RCC 7860 (cell line): ENCODE results near the gene RGS14.
"Not testable (repeated sequence)": the region's sequence is repeated elsewhere in the genome, so short reads cannot be mapped to it uniquely, and the experiment has no call there.

Source experiments
- DNase-seq: peaks from one replicate; pipeline ENCODE4 v3.0.0-alpha.2; 2015; ENCODE audit warnings: low spot score
- FAIRE-seq: peaks from 2 replicates; lab custom pipeline; 2012; peaks lifted over from hg19 to GRCh38; lab: Jason Lieb, UNC

The RGS14 gene

GRCh38 chr5:177344891-177345290 is 12.8 kb upstream of the RGS14 start:
- DNase-seq (no peak), FAIRE-seq (no peak)

- DNase-seq (no peak), FAIRE-seq (no peak)
Measured at GRCh38 chr5:177346820-177347219, 10.9 kb upstream of the RGS14 start.

GRCh38 chr5:177347699-177348098 is 10.0 kb upstream of the RGS14 start:
- no peak for FAIRE-seq

GRCh38 chr5:177349362-177349647 is 8.4 kb upstream of the RGS14 start:
- no peak for FAIRE-seq
- no peak for DNase-seq

More at GRCh38 chr5:177347699-177348098, 10.0 kb upstream of the RGS14 start:
- DNase-seq, result no peak

GRCh38 chr5:177349762-177350161 is 8.0 kb upstream of the RGS14 start:
- no peak for FAIRE-seq
- DNase-seq, result no peak

- DNase-seq (no peak), FAIRE-seq (no peak)
Measured at GRCh38 chr5:177350776-177351391, 6.8 kb upstream of the RGS14 start.

- FAIRE-seq (peak; percentile 10), DNase-seq (peak; percentile 91)
Measured at GRCh38 chr5:177351392-177352329, 6.1 kb upstream of the RGS14 start, which contains the start of gene LMAN2. TSS of gene LMAN2 (minus strand) at chr5:177351668. CDS start at chr5:177351647, 21 bp downstream.

- FAIRE-seq (no peak), DNase-seq (no peak)
Measured at GRCh38 chr5:177353093-177353492, 4.6 kb upstream of the RGS14 start.

GRCh38 chr5:177354256-177354655 is 3.5 kb upstream of the RGS14 start:
- no peak for FAIRE-seq
- DNase-seq, result peak; percentile 18

GRCh38 chr5:177354711-177355110 is 3.0 kb upstream of the RGS14 start:
- no peak for DNase-seq
- no peak for FAIRE-seq

- DNase-seq (no peak), FAIRE-seq (no peak)
Measured at GRCh38 chr5:177355162-177355867, 2.4 kb upstream of the RGS14 start.

GRCh38 chr5:177355868-177356168 is 1.9 kb upstream of the RGS14 start:
- no peak for DNase-seq
- no peak for FAIRE-seq

GRCh38 chr5:177356746-177357145 is 978 bp upstream of the RGS14 start:
- DNase-seq (no peak), FAIRE-seq (no peak)

- FAIRE-seq, result no peak
- DNase-seq, result no peak
Measured at GRCh38 chr5:177357146-177357458, 622 bp upstream of the RGS14 start.

- FAIRE-seq (no peak), DNase-seq (no peak)
Measured at GRCh38 chr5:177358370-177358819, 671 bp downstream of the RGS14 start.

- FAIRE-seq, result no peak
- no peak for DNase-seq
Measured at GRCh38 chr5:177359451-177359851, 1.7 kb downstream of the RGS14 start.

GRCh38 chr5:177359860-177360259 is 2.1 kb downstream of the RGS14 start:
- FAIRE-seq (no peak), DNase-seq (no peak)

- not testable (repeated sequence) for DNase-seq, FAIRE-seq
Measured at GRCh38 chr5:177360740-177361139, 3.0 kb downstream of the RGS14 start.

GRCh38 chr5:177361418-177362291 is 3.9 kb downstream of the RGS14 start:
- DNase-seq (no peak), FAIRE-seq (no peak)

GRCh38 chr5:177362292-177362609 is 4.5 kb downstream of the RGS14 start:
- FAIRE-seq (no peak), DNase-seq (no peak)
